ENCODE results near the gene AP4E1. TPM values are rescaled to one million over a fixed set of nuclear protein-coding genes. Genes with fewer than 3 reads are reported as not detected.

AP4E1 gene
- 6.7 to 9.9 TPM (median 9.3 TPM) in 5 replicates for total RNA-seq (2022; extraction: Qiagen RNA extraction; ENCODE audit: low read depth)

DNA sequence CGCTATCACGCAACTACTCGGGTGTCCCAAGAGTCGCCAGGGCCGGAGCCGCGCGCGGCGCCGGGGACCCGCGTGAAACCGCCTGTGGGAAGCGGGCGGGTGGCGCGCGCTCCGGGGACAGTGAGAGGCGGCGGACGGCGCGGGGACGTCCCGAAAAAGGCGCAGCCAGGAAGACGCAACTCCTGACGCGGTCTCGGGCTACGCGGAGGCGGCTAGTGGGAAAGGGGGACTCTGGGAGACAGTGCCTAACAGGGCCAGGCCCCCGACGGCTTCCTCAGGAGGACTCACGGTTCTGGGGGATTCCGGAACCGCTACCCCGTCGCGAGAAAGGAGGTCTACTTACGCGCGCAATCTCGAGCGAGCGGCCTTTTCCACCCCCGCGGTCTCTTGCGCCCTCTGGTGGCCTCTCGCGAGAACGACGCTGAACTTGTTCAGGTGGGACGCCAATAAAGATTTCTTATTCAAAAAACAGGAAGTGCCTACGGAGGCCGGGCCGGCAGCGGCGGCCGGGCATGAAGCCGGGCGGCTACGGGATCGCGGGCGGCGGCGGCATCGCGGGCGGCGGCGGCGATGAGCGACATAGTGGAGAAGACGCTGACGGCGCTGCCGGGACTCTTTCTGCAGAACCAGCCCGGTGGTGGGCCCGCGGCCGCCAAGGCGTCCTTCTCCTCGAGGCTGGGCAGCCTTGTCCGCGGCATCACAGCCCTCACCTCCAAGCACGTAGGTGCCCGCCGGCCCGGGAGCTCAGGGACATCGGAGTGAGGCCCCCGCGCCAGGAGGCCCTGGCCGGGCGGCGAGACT, at the start of gene AP4E1:
Gene AP4E1 (plus strand): TSS at position 475 of the 801 bp plus-strand sequence. CDS start 96 bp downstream, at position 571.

Other genes with a start within 250 kb of the AP4E1 start
- gene TRPM7, start 221.9 kb upstream of the AP4E1 start, total RNA-seq (2022; extraction: Qiagen RNA extraction; ENCODE audit: low read depth) = 20.6 to 24.4 TPM (median 24.0 TPM) in 5 replicates
- gene SPPL2A, start 143.0 kb upstream of the AP4E1 start, total RNA-seq (2022; extraction: Qiagen RNA extraction; ENCODE audit: low read depth) = 82.0 to 104 TPM (median 98.2 TPM) in 5 replicates
- gene TNFAIP8L3, start 186.2 kb downstream of the AP4E1 start, total RNA-seq (2022; extraction: Qiagen RNA extraction; ENCODE audit: low read depth) = 21.4 to 29.1 TPM (median 25.5 TPM) in 5 replicates